ENCODE data around the gene TTC21A.

- TF ChIP-seq, protein P1, sequence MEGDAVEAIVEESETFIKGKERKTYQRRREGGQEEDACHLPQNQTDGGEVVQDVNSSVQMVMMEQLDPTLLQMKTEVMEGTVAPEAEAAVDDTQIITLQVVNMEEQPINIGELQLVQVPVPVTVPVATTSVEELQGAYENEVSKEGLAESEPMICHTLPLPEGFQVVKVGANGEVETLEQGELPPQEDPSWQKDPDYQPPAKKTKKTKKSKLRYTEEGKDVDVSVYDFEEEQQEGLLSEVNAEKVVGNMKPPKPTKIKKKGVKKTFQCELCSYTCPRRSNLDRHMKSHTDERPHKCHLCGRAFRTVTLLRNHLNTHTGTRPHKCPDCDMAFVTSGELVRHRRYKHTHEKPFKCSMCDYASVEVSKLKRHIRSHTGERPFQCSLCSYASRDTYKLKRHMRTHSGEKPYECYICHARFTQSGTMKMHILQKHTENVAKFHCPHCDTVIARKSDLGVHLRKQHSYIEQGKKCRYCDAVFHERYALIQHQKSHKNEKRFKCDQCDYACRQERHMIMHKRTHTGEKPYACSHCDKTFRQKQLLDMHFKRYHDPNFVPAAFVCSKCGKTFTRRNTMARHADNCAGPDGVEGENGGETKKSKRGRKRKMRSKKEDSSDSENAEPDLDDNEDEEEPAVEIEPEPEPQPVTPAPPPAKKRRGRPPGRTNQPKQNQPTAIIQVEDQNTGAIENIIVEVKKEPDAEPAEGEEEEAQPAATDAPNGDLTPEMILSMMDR (IDR thresholded peaks at IDR 0.05), result no peak
- TF ChIP-seq POLR2A (IDR thresholded peaks at IDR 0.05) (no peak), EP300 (IDR thresholded peaks at IDR 0.05) (no peak)
Measured at GRCh38 chr3:39099242-39099641, 8.2 kb upstream of the TTC21A start.

All from sigmoid colon (tissue), 4 donors.